ENCODE results near the gene PPP1R37. TPM values are rescaled to one million over a fixed set of nuclear protein-coding genes. Genes with fewer than 3 reads are reported as not detected.

Gene PPP1R37
- total and polyA plus RNA-seq, 4 donors, result 1.8 to 10.4 (median 9.3) TPM

DNA sequence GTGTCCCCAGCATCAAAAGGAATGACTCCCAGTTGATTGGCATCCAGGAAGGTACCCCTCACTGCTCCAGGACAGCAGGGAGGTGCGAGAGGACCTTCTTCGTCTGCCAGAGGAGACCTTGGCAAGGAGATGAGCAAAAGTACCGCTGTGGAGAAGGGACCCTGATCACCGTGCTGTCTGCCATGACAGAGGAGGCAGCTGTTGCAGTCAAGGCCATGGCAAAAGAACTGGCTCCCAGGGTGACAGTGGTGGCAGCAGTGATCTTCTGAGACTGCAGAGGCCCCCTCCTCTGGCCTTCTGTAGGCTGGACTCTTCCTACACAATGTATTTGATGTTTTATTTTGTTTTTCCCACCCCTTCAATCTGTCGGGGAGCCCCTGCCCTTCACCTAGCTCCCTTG, 35.8 kb downstream of the PPP1R37 start:
- no peak overlapping the region for H3K9ac ChIP-seq (ENCODE audit: low read depth in 1 of 2, low read length in 2 of 2)
- H3K9me3 ChIP-seq (ENCODE audit: control insufficient read depth in 4 of 4, low read length in 3 of 4), result no peaks in the 10 kb centered on the region
- H3K36me3 ChIP-seq (ENCODE audit: control insufficient read depth in 4 of 4, insufficient read depth in 3 of 4, low read depth in 1 of 4, low read length in 3 of 4), result no peaks in the 10 kb centered on the region
- no peak overlapping the region for H3K4me3 ChIP-seq (ENCODE audit: low read depth in 1 of 3, low read length in 3 of 3)
- no peak for DNase-seq (ENCODE audit: low spot score)
- no peak overlapping the region for H3K27ac ChIP-seq (ENCODE audit: low read depth in 1 of 2, low read length in 2 of 2)
- peaks cover 0 to 3% (median 0%) of the 10 kb centered on the region in 4 donors for H3K4me1 ChIP-seq (ENCODE audit: control insufficient read depth in 4 of 4, insufficient read depth in 4 of 4, low read length in 3 of 4)
- H3K27me3 ChIP-seq (ENCODE audit: control insufficient read depth in 4 of 4, insufficient read depth in 4 of 4, low read length in 3 of 4), result no peaks in the 10 kb centered on the region
- no peak for TF ChIP-seq FOXA2 (IDR thresholded peaks at IDR 0.05)
- no peak for TF ChIP-seq HNF4A (conservative IDR thresholded peaks at IDR 0.05)
- TF ChIP-seq FOXA1 (IDR thresholded peaks at IDR 0.05), result no peak
- TF ChIP-seq, protein P1, sequence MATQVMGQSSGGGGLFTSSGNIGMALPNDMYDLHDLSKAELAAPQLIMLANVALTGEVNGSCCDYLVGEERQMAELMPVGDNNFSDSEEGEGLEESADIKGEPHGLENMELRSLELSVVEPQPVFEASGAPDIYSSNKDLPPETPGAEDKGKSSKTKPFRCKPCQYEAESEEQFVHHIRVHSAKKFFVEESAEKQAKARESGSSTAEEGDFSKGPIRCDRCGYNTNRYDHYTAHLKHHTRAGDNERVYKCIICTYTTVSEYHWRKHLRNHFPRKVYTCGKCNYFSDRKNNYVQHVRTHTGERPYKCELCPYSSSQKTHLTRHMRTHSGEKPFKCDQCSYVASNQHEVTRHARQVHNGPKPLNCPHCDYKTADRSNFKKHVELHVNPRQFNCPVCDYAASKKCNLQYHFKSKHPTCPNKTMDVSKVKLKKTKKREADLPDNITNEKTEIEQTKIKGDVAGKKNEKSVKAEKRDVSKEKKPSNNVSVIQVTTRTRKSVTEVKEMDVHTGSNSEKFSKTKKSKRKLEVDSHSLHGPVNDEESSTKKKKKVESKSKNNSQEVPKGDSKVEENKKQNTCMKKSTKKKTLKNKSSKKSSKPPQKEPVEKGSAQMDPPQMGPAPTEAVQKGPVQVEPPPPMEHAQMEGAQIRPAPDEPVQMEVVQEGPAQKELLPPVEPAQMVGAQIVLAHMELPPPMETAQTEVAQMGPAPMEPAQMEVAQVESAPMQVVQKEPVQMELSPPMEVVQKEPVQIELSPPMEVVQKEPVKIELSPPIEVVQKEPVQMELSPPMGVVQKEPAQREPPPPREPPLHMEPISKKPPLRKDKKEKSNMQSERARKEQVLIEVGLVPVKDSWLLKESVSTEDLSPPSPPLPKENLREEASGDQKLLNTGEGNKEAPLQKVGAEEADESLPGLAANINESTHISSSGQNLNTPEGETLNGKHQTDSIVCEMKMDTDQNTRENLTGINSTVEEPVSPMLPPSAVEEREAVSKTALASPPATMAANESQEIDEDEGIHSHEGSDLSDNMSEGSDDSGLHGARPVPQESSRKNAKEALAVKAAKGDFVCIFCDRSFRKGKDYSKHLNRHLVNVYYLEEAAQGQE (IDR thresholded peaks at IDR 0.05), result no peak
- TF ChIP-seq EGR1 (IDR thresholded peaks at IDR 0.05; ENCODE audit: low read depth in 2 of 2), result no peak
- no peak for TF ChIP-seq NR2F2 (IDR thresholded peaks at IDR 0.05)
- TF ChIP-seq, protein P2, sequence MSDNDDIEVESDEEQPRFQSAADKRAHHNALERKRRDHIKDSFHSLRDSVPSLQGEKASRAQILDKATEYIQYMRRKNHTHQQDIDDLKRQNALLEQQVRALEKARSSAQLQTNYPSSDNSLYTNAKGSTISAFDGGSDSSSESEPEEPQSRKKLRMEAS (IDR thresholded peaks at IDR 0.05), result no peak
- no peak for TF ChIP-seq YY1 (IDR thresholded peaks at IDR 0.05)
- no peak for TF ChIP-seq RXRA (IDR thresholded peaks at IDR 0.05)
- no peak for TF ChIP-seq HNF4G (IDR thresholded peaks at IDR 0.05)
- no peak for TF ChIP-seq JUND (IDR thresholded peaks at IDR 0.05)
- TF ChIP-seq TAF1 (conservative IDR thresholded peaks at IDR 0.05), result no peak
- no peak for TF ChIP-seq SP1 (IDR thresholded peaks at IDR 0.05)
- WGBS, result 96% methylated on average over 5 of the region's 5 CpGs

DNA sequence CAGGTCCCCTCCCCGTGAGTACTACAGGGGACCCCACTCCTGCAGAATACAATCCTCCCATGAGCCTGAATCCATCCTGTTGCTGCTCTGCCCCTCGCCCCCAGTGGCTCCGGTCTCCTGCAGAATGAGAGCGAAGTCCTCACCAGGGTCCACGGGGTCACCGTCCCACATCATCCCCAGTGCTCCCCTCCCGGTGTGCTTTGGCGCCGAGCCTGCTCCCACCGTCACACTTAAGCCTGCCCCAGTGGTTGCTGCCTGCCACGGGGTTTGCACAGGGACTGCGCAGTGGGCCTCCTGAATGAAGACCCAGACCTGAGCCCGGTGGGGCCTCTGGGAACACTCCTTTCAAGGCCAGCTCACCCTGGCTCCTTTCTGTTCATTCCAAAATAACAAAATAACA, 37.3 kb downstream of the PPP1R37 start:
- DNase-seq (ENCODE audit: low spot score), result peak; percentile 64
- TF ChIP-seq, protein P3, sequence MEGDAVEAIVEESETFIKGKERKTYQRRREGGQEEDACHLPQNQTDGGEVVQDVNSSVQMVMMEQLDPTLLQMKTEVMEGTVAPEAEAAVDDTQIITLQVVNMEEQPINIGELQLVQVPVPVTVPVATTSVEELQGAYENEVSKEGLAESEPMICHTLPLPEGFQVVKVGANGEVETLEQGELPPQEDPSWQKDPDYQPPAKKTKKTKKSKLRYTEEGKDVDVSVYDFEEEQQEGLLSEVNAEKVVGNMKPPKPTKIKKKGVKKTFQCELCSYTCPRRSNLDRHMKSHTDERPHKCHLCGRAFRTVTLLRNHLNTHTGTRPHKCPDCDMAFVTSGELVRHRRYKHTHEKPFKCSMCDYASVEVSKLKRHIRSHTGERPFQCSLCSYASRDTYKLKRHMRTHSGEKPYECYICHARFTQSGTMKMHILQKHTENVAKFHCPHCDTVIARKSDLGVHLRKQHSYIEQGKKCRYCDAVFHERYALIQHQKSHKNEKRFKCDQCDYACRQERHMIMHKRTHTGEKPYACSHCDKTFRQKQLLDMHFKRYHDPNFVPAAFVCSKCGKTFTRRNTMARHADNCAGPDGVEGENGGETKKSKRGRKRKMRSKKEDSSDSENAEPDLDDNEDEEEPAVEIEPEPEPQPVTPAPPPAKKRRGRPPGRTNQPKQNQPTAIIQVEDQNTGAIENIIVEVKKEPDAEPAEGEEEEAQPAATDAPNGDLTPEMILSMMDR (IDR thresholded peaks at IDR 0.05; ENCODE audit: low read depth, low read length, missing input control), result no peak
- TF ChIP-seq SP1 (IDR thresholded peaks at IDR 0.05) (no peak), JUND (IDR thresholded peaks at IDR 0.05) (no peak), RAD21 (IDR thresholded peaks at IDR 0.05) (no peak), GABPA (IDR thresholded peaks at IDR 0.05 in 1 of 2, conservative IDR thresholded peaks at IDR 0.05 in 1 of 2) (no peak), EGR1 (IDR thresholded peaks at IDR 0.05; ENCODE audit: low read depth in 2 of 2) (no peak), NR2F2 (IDR thresholded peaks at IDR 0.05) (no peak), FOXA1 (IDR thresholded peaks at IDR 0.05) (no peak), HNF4G (IDR thresholded peaks at IDR 0.05) (no peak)
- peaks cover 0 to 3% (median 0%) of the 10 kb centered on the region in 4 donors for H3K4me1 ChIP-seq (ENCODE audit: control insufficient read depth in 4 of 4, insufficient read depth in 4 of 4, low read length in 3 of 4)
- no peak overlapping the region for H3K9ac ChIP-seq (ENCODE audit: low read depth in 1 of 2, low read length in 2 of 2)
- H3K27me3 ChIP-seq (ENCODE audit: control insufficient read depth in 4 of 4, insufficient read depth in 4 of 4, low read length in 3 of 4), result no peaks in the 10 kb centered on the region
- no peak overlapping the region for H3K27ac ChIP-seq (ENCODE audit: low read depth in 1 of 2, low read length in 2 of 2)
- WGBS, result 68% methylated on average over 13 of the region's 13 CpGs
- H3K36me3 ChIP-seq (ENCODE audit: control insufficient read depth in 4 of 4, insufficient read depth in 3 of 4, low read depth in 1 of 4, low read length in 3 of 4), result no peaks in the 10 kb centered on the region
- no peak overlapping the region for H3K4me3 ChIP-seq (ENCODE audit: low read depth in 1 of 3, low read length in 3 of 3)
- no peaks in the 10 kb centered on the region for H3K9me3 ChIP-seq (ENCODE audit: control insufficient read depth in 4 of 4, low read length in 3 of 4)
